CD14-positive monocyte (primary cell): ENCODE data around the gene GOLGA6L7. TPM values are rescaled to one million over a fixed set of nuclear protein-coding genes. Genes with fewer than 3 reads are reported as not detected.
A peak's percentile ranks its signal among the peaks of the same experiment; 100 is the strongest.
"Not testable (repeated sequence)": the region's sequence is repeated elsewhere in the genome, so short reads cannot be mapped to it uniquely, and the experiment has no call there.

Experiments
- DNase-seq, 3 donors: peaks; one replicate each; pipeline ENCODE4 v3.0.0-alpha.2; 2011 to 2022
- H2AFZ ChIP-seq: 2 replicates; pipeline ENCODE4 v1.6.0; 2012; ENCODE audit warnings: mild to moderate bottlenecking, low read depth, low read length, inconsistent platforms; ENCODE audit not compliant: insufficient read depth, poor library complexity, severe bottlenecking
- H3K27ac ChIP-seq, 2 donors: 1 replicate in 1 of 2; 2 replicates in 1 of 2; pipeline ENCODE4 v1.5.1; 2012 to 2013; ENCODE audit warnings: low read length in 2 of 2, control low read depth in 1 of 2, inconsistent platforms in 1 of 2, low read depth in 1 of 2, mild to moderate bottlenecking in 1 of 2
- H3K27me3 ChIP-seq, 2 donors: one replicate each; pipeline versions ENCODE4 v1.6.0 to v1.6.1; 2011 to 2013; ENCODE audit warnings: low read length in 2 of 2; ENCODE audit not compliant: control insufficient read depth in 2 of 2, insufficient read depth in 2 of 2
- H3K36me3 ChIP-seq, 2 donors: replicated peaks in 1 of 2; 1 replicate in 1 of 2; 2 replicates in 1 of 2; pipeline versions ENCODE4 v1.5.1 to v1.6.1; 2012 to 2013; ENCODE audit warnings: low read length in 2 of 2, control low read depth in 1 of 2, inconsistent platforms in 1 of 2, mild to moderate bottlenecking in 1 of 2; ENCODE audit not compliant: insufficient read depth in 2 of 2, control insufficient read depth in 1 of 2
- H3K4me1 ChIP-seq, 2 donors: 1 replicate in 1 of 2; 2 replicates in 1 of 2; pipeline versions ENCODE4 v1.5.1 to v1.6.1; 2012 to 2013; ENCODE audit warnings: low read length in 2 of 2, control low read depth in 1 of 2, inconsistent platforms in 1 of 2, mild to moderate bottlenecking in 1 of 2, moderate library complexity in 1 of 2; ENCODE audit not compliant: insufficient read depth in 2 of 2, control insufficient read depth in 1 of 2
- H3K4me2 ChIP-seq: replicated peaks from 2 replicates; pipeline ENCODE3; 2012; ENCODE audit warnings: low read length, moderate library complexity, mild to moderate bottlenecking; ENCODE audit not compliant: poor library complexity, severe bottlenecking; ENCODE audit errors: extremely low read depth
- H3K4me3 ChIP-seq, 3 experiments: fragments of 200-600 bp in 1 of 3; sonication (generic) in 1 of 3; replicated peaks in 1 of 3; 1 replicate in 2 of 3; 2 replicates in 1 of 3; pipeline ENCODE4 v1.5.1; 2011 to 2013; ENCODE audit warnings: low read length in 3 of 3, mild to moderate bottlenecking in 3 of 3, control low read depth in 2 of 3, low read depth in 2 of 3, inconsistent platforms in 1 of 3, moderate library complexity in 1 of 3
- H3K79me2 ChIP-seq: 2 replicates; pipeline ENCODE4 v1.6.0; 2012; ENCODE audit warnings: mild to moderate bottlenecking, control low read depth, inconsistent platforms, low read length, moderate library complexity; ENCODE audit not compliant: insufficient read depth
- H3K9ac ChIP-seq: 2 replicates; pipeline ENCODE4 v1.6.0; 2017; ENCODE audit warnings: low read length, mild to moderate bottlenecking; ENCODE audit not compliant: insufficient read depth, poor library complexity, severe bottlenecking
- H3K9me3 ChIP-seq, 2 donors: replicated peaks in 1 of 2; 1 replicate in 1 of 2; 2 replicates in 1 of 2; pipeline versions ENCODE4 v1.5.1 to v1.6.1; 2012 to 2013; ENCODE audit warnings: low read length in 2 of 2, control low read depth in 1 of 2; ENCODE audit not compliant: control insufficient read depth in 1 of 2, insufficient read depth in 1 of 2
- H4K20me1 ChIP-seq: 2 replicates; pipeline ENCODE4 v1.6.0; 2012; ENCODE audit warnings: mild to moderate bottlenecking, low read length, control low read depth, moderate library complexity; ENCODE audit not compliant: insufficient read depth
- H3K27ac Mint-ChIP-seq, 7 donors: one replicate each; pipeline ENCODE4 v1.8.0; 2020; ENCODE audit warnings: mild to moderate bottlenecking in 7 of 7, mixed read lengths in 7 of 7, moderate library complexity in 6 of 7, inconsistent platforms in 2 of 7
- H3K27me3 Mint-ChIP-seq, 3 donors: one replicate each; pipeline ENCODE4 v1.8.0; 2021 to 2022; ENCODE audit warnings: low read depth in 3 of 3, mild to moderate bottlenecking in 3 of 3, mixed read lengths in 3 of 3, moderate library complexity in 3 of 3, inconsistent platforms in 1 of 3
- H3K36me3 Mint-ChIP-seq, 2 donors: one replicate each; pipeline ENCODE4 v1.8.0; 2020; ENCODE audit warnings: mixed read lengths in 2 of 2, inconsistent platforms in 1 of 2, mild to moderate bottlenecking in 1 of 2
- H3K4me1 Mint-ChIP-seq: one replicate; pipeline ENCODE4 v1.8.0; 2020; ENCODE audit warnings: mild to moderate bottlenecking, mixed read lengths
- H3K4me3 Mint-ChIP-seq, 2 donors: one replicate each; pipeline ENCODE4 v1.8.0; 2020; ENCODE audit warnings: mild to moderate bottlenecking in 2 of 2, mixed read lengths in 2 of 2, moderate library complexity in 1 of 2
- H3K9me3 Mint-ChIP-seq, 7 donors: one replicate each; pipeline ENCODE4 v1.8.0; 2020 to 2022; ENCODE audit warnings: mixed read lengths in 7 of 7, mild to moderate bottlenecking in 6 of 7, moderate library complexity in 6 of 7, inconsistent platforms in 2 of 7
- CTCF ChIP-seq: fragments of 200-600 bp; IDR thresholded peaks from one replicate; pipeline ENCODE4 v1.8.0; 2022; ENCODE audit warnings: antibody characterized with exemption, mild to moderate bottlenecking
- WGBS: methylation state at CpG from one replicate; pipeline ENCODE4 v1.1.5; 2013; ENCODE audit warnings: missing lambda C conversion rate; ENCODE audit not compliant: insufficient coverage; 5-methylcytosine and 5-hydroxymethylcytosine counted together
- intact Hi-C, 2 donors: fragments of 100-400 bp; cut with micrococcal nuclease; formaldehyde crosslinking; loops; one replicate each; pipeline versions ENCODE4 v1.15.0 to v1.15.1; 2023
- polyA minus RNA-seq: library from RNA; depleted of rRNA, polyadenylated mRNA; stranded (reverse); fragments of >200 nt; gene quantifications from 2 replicates; pipeline ENCODE4 v1.2.3, GENCODE V29; 2012
- polyA plus RNA-seq, 3 donors: library from polyadenylated mRNA; depleted of rRNA in 1 of 3; unstranded in 2 of 3; stranded (reverse) in 1 of 3; fragments of 300-500 nt in 2 of 3; fragments of >200 nt in 1 of 3; fragmentation: Illumina TruSeq in 2 of 3; gene quantifications; 1 replicate in 2 of 3; 2 replicates in 1 of 3; pipeline ENCODE4 v1.2.3, GENCODE V29; 2012 to 2021
- total RNA-seq, 12 experiments: library from RNA in 1 of 12; stranded (reverse) in 1 of 12; fragments of 120-200 nt in 1 of 12; gene quantifications; one replicate each; pipeline ENCODE4 v1.2.4 and lab custom pipeline; 2013 to 2026; ENCODE audit warnings: mixed read lengths in 6 of 12, inconsistent platforms in 1 of 12

Gene GOLGA6L7
- total RNA-seq (2013), result not detected
- polyA plus RNA-seq (not detected), polyA minus RNA-seq (not detected in 2 replicates), total RNA-seq (lab: John Stamatoyannopoulos, UW) (0 to 0.45 (median 0) reads per million in 11 experiments)

GRCh38 chr15:28848521-28848920 is at the start of gene GOLGA6L7:
TSS of gene GOLGA6L7 (minus strand) at chr15:28848644. CDS start at chr15:28848549, 95 bp downstream.
- H2AFZ ChIP-seq, H3K27ac ChIP-seq, H4K20me1 ChIP-seq, H3K4me2 ChIP-seq, H3K9me3 Mint-ChIP-seq, H3K79me2 ChIP-seq, H3K9me3 ChIP-seq, H3K27me3 Mint-ChIP-seq, H3K27me3 ChIP-seq, H3K4me3 Mint-ChIP-seq, H3K36me3 Mint-ChIP-seq, intact Hi-C loops, DNase-seq, H3K4me3 ChIP-seq, H3K4me1 Mint-ChIP-seq, H3K4me1 ChIP-seq, H3K36me3 ChIP-seq, H3K9ac ChIP-seq: not testable (repeated sequence)
- WGBS, result 98% methylated on average over 10 of the region's 13 CpGs
- peak within 1 kb of the TSS in 1 of 7 donors; percentile 68 for H3K27ac Mint-ChIP-seq

DNA sequence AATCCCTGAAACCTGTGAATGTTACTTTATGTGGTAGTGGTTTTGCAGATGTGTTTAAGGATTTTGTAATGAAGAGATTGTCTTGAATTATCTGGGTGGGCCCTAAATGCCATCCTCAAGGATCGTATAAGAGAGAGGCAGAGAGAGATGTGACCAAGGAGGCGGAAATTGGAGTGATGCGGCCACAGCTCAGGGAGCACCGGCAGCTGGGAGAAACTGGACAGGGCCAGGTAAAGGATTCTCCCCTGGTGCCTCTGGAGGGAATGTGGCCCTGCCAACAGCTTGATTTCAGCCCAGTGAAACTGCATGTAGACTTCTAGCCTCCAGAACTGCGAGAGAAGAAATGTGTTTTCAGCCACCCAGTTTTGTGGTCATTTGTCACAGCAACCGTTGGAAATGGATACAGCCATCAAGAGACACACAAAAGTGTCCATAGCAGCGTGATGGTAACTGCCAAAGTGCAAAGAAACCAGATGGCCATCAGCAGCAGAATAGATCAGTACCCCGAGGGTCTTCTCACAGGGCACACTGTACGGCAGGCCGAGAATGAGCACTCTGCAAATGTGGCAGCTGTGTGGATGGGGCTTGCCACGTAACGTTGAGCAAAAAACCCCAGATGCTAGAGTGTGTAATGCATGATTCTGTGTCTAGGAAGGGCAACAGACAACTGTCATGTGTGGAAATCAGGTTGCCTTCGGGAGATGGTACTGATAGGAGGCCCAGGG is 49.6 kb upstream of the GOLGA6L7 start:
- TF ChIP-seq CTCF, result no peak
- Histone ChIP-seq H3K4me3 (no peak overlapping the region), H3K4me2 (no peak overlapping the region), H3K4me1 (no peaks in the 10 kb centered on the region), H3K79me2 (no peaks in the 10 kb centered on the region), H3K9ac (no peak overlapping the region), H3K9me3 (no peaks in the 10 kb centered on the region), H3K36me3 (no peaks in the 10 kb centered on the region), H3K27me3 (no peaks in the 10 kb centered on the region), H4K20me1 (no peaks in the 10 kb centered on the region), H2AFZ (no peak overlapping the region), H3K27ac (no peak overlapping the region)
- Mint-ChIP-seq H3K27me3 (peaks cover 6 to 13% (median 10%) of the 10 kb centered on the region in 3 donors), H3K27ac (no peak overlapping the region), H3K9me3 (peaks cover 0 to 2% (median 2%) of the 10 kb centered on the region in 7 donors), H3K4me3 (no peak overlapping the region), H3K4me1 (no peaks in the 10 kb centered on the region), H3K36me3 (no peaks in the 10 kb centered on the region)
- 90% methylated on average over 12 of the region's 13 CpGs for WGBS
- intact Hi-C loops, result no loop called here
- no peak for DNase-seq
